Neural cell (in vitro differentiated cells): ENCODE data around the gene ZRANB3.

Experiments used
- EP300 ChIP-seq: fragments of 450-650 bp; conservative IDR thresholded peaks from 2 replicates; pipeline ENCODE4 v1.6.1; 2014; ENCODE audit warnings: antibody characterized with exemption, mild to moderate bottlenecking, moderate library complexity; ENCODE audit not compliant: poor library complexity, severe bottlenecking
- EZH2 ChIP-seq: fragments of 200-600, 300-800 bp; shearing (Covaris generic), sonication (generic); IDR thresholded peaks from 2 replicates; pipeline ENCODE4 v1.6.1; 2014; ENCODE audit warnings: antibody characterized with exemption, low read length, borderline replicate concordance, mild to moderate bottlenecking; ENCODE audit not compliant: insufficient read depth, poor library complexity, severe bottlenecking
- MXI1 ChIP-seq: fragments of 450-650 bp; conservative IDR thresholded peaks from 2 replicates; pipeline ENCODE4 v1.6.1; 2014; ENCODE audit warnings: antibody characterized with exemption, mild to moderate bottlenecking; ENCODE audit not compliant: poor library complexity, severe bottlenecking
- POLR2AphosphoS5 ChIP-seq: IDR thresholded peaks from 2 replicates; pipeline ENCODE4 v1.6.1; 2012
- RAD21 ChIP-seq: fragments of 450-650 bp; conservative IDR thresholded peaks from 2 replicates; pipeline ENCODE4 v1.6.1; 2014; ENCODE audit warnings: antibody characterized with exemption, mild to moderate bottlenecking, moderate library complexity
- REST ChIP-seq: IDR thresholded peaks from 2 replicates; pipeline ENCODE4 v1.6.1; 2012; ENCODE audit warnings: borderline replicate concordance
- TF ChIP-seq, protein P1 (sequence below): fragments of 450-650 bp; IDR thresholded peaks from 2 replicates; pipeline ENCODE4 v1.5.1; 2014; ENCODE audit warnings: antibody characterized with exemption, mild to moderate bottlenecking, moderate library complexity; ENCODE audit not compliant: poor library complexity, severe bottlenecking

- TF ChIP-seq, protein P1, sequence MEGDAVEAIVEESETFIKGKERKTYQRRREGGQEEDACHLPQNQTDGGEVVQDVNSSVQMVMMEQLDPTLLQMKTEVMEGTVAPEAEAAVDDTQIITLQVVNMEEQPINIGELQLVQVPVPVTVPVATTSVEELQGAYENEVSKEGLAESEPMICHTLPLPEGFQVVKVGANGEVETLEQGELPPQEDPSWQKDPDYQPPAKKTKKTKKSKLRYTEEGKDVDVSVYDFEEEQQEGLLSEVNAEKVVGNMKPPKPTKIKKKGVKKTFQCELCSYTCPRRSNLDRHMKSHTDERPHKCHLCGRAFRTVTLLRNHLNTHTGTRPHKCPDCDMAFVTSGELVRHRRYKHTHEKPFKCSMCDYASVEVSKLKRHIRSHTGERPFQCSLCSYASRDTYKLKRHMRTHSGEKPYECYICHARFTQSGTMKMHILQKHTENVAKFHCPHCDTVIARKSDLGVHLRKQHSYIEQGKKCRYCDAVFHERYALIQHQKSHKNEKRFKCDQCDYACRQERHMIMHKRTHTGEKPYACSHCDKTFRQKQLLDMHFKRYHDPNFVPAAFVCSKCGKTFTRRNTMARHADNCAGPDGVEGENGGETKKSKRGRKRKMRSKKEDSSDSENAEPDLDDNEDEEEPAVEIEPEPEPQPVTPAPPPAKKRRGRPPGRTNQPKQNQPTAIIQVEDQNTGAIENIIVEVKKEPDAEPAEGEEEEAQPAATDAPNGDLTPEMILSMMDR = no peak
- TF ChIP-seq POLR2AphosphoS5 (no peak), EZH2 (no peak), REST (no peak), RAD21 (no peak), EP300 (no peak), MXI1 (no peak)
These were observed 386.7 kb downstream of the ZRANB3 start for GRCh38 chr2:135144343-135144742.
